ENCODE measurements around the gene NHSL1.

NHSL1 gene

DNA sequence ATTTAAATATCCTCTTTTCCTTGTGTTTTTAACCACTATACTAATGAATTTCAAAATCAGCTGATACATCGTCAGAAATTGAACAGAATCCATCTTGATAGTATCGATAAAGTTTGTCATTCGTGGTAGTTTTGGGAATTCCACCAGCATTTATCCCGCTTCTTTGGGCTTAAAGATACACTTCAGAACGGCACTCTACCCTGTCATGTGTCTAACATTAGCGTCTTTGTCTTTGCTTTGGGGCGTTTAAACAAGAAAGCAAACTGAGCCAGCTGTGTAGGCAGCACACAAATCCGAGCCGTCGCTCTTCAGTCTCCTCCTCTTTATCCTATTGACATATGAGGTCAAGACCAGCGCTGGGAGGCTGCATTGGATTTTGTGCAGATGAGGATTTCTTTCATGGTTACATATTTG, 27.5 kb upstream of the NHSL1 start:
- H3K27ac ChIP-seq: no peak overlapping the region
- DNase-seq (ENCODE audit: low spot score): no peak
- ChIA-PET POLR2A (ENCODE audit: low non-redundant PET) (no interaction called here), CTCF (no interaction called here)
- TF ChIP-seq, protein P1, sequence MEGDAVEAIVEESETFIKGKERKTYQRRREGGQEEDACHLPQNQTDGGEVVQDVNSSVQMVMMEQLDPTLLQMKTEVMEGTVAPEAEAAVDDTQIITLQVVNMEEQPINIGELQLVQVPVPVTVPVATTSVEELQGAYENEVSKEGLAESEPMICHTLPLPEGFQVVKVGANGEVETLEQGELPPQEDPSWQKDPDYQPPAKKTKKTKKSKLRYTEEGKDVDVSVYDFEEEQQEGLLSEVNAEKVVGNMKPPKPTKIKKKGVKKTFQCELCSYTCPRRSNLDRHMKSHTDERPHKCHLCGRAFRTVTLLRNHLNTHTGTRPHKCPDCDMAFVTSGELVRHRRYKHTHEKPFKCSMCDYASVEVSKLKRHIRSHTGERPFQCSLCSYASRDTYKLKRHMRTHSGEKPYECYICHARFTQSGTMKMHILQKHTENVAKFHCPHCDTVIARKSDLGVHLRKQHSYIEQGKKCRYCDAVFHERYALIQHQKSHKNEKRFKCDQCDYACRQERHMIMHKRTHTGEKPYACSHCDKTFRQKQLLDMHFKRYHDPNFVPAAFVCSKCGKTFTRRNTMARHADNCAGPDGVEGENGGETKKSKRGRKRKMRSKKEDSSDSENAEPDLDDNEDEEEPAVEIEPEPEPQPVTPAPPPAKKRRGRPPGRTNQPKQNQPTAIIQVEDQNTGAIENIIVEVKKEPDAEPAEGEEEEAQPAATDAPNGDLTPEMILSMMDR (conservative IDR thresholded peaks at IDR 0.05; ENCODE audit: low read depth): no peak

DNA sequence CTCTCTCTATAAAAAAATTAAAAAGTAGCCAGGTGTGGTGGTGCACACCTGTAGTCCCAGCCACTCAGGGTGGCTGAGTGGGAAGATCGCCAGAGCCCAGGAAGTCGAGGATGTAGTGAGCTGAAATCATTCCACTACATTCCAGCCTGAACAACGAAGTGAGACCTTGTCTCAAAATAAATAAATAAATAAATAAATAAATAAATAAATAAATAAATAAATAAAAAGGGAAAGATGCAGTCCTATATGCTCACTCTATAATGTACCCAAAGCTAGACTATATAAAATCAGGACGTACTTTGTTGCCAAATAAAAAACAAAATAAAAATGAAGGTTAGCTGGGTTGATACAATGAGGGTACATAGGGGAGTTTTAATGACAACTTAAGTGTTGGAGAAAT, 26.1 kb upstream of the NHSL1 start:
- DNase-seq (ENCODE audit: low spot score): no peak
- TF ChIP-seq, protein P1 (conservative IDR thresholded peaks at IDR 0.05; ENCODE audit: low read depth): no peak
- ChIA-PET POLR2A (ENCODE audit: low non-redundant PET) (no interaction called here), CTCF (no interaction called here)
- no peak overlapping the region for H3K27ac ChIP-seq

DNA sequence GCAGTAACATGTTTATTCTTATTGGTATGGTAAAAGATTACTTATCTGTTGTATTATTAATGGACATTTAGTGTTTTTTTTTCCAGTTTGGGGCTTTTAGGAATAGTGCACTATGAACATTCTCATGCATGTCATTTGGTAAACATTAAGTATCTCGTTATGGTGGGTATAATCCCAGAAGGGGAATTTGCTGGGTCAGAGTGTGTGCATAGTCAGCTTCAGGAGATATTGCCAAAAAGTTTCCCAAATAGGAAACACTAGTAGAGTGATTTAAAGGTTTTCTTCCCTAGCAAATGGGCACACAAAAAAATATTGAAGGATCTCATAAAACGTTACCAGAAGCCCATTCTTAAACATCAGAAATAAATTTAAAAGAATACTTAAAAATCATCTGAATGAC, 25.2 kb upstream of the NHSL1 start:
- CTCF ChIA-PET: interaction anchor here (0.5 kb wide), 1 partner anchor 69 kb away, joined by 4 read pairs; no protein-coding TSS in a partner anchor

DNA sequence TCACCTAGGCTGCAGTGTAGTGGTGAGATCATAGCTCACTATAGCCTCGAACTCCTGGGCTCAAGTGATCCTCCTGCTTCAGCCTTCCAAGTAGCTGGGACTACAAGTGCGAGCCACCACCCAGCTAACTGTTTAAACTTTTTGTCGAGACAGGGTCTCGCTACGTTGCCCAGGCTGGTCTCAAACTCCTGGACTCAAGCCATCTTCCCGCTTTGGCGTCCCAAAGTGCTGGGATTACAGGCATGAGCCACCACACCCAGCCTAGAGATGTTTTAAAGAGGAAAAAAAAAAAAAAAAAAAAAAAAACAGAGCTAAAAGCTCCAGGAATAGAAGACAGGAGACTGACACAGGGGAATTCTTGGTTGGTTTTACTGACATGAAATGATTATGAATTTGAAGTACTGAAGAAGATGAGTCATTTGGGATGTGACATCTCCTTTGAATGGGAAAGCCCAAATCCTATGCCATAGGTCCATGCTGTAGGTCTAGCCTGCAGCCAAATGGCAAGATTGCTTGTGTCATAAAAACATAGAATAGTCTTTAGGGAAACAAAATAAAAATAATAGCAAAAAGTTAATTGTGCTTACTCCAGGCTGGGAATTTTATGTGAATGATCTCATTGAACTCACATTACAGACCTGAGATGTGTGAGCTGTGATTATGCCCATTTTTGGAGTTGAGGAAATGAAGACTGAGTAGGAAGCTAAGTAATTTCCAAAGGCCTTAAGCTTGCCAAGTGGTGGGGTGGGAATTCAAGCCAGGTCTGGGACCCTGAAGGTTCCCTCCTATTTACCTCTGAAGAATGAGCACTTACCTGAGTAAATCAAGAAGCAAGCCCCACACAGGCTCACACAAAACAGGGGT, 24.3 kb upstream of the NHSL1 start:
- POLR2A ChIA-PET (ENCODE audit: low non-redundant PET): no interaction called here
- CTCF ChIA-PET: interaction anchor here (0.9 kb wide), 1 partner anchor 109 kb away, joined by 3 read pairs; no protein-coding TSS in a partner anchor
- TF ChIP-seq, protein P1 (conservative IDR thresholded peaks at IDR 0.05; ENCODE audit: low read depth): no peak
- no peak overlapping the region for H3K27ac ChIP-seq
- DNase-seq (ENCODE audit: low spot score): no peak

More for the DNA sequence above, 25.2 kb upstream of the NHSL1 start:
- no peak overlapping the region for H3K27ac ChIP-seq
- TF ChIP-seq, protein P1 (conservative IDR thresholded peaks at IDR 0.05; ENCODE audit: low read depth): no peak
- DNase-seq (ENCODE audit: low spot score): no peak
- POLR2A ChIA-PET (ENCODE audit: low non-redundant PET): interaction anchor here (0.6 kb wide), 1 partner anchor 59 kb away, joined by 4 read pairs; no protein-coding TSS in a partner anchor

DNA sequence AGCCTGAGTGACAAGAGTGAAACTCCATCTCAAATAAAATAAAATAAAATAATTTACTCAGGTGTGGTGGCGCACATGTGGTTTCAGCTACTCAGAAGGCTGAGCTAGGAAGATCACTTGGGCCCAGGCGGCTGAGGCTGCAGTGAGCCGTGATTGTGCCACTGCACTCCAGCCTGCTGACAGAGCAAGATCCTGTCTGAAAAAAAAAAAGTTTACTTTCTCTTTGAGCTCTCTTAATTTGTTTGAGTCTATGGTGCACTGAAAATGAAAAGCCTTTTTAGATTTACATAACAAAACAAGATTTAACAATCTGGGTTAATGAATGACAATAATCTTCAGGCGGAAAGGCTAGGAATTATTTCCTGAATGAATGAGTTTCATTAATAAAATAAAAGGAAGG, 23.3 kb upstream of the NHSL1 start:
- TF ChIP-seq, protein P1 (conservative IDR thresholded peaks at IDR 0.05; ENCODE audit: low read depth): no peak
- CTCF ChIA-PET: interaction anchor here (0.6 kb wide), 1 partner anchor 29 kb away, joined by 3 read pairs; no protein-coding TSS in a partner anchor
- H3K27ac ChIP-seq: no peak overlapping the region
- DNase-seq (ENCODE audit: low spot score): no peak
- POLR2A ChIA-PET (ENCODE audit: low non-redundant PET): no interaction called here

DNA sequence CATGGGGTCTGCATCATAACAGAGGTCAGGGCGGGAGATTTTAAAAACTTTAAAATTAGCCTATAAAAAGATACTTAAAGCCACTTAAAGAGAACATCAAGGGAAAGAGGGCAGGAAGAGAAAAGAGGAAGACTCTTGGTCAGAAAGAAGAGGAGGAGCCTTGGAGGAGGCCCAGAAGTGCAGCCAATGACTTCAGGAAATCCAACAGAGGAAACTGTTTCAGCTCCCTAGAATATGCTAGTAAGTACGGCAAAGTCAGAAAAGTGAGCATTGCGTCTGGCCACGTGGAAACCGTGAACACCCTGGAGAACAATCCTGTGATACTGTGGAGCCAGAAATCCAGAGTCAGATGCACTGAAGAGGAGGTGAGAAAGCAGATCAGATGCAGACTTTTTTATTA, 22.5 kb upstream of the NHSL1 start:
- ChIA-PET CTCF (no interaction called here), POLR2A (ENCODE audit: low non-redundant PET) (no interaction called here)
- DNase-seq (ENCODE audit: low spot score): no peak
- no peak overlapping the region for H3K27ac ChIP-seq
- TF ChIP-seq, protein P1 (conservative IDR thresholded peaks at IDR 0.05; ENCODE audit: low read depth): no peak

Measured in RWPE1 (cell line).